B cell (primary cell): ENCODE data around the gene SPTBN1. TPM values are rescaled to one million over a fixed set of nuclear protein-coding genes. Genes with fewer than 3 reads are reported as not detected.
A peak's percentile ranks its signal among the peaks of the same experiment; 100 is the strongest.

Experiments used
- ATAC-seq: fragments of 200-7000 bp; cut with Tn5 transposase; one replicate; pipeline ENCODE4 v1.10.0; 2021; ENCODE audit warnings: low read depth, mild to moderate bottlenecking, moderate number of reproducible peaks, moderate library complexity
- CTCF ChIA-PET: fragments of 350-600 bp; sonication (Branson Sonifier 250); formaldehyde crosslinking; loops from one replicate; lab custom pipeline; 2021; ENCODE audit warnings: antibody characterized with exemption, inconsistent platforms; lab: Charles Lee
- POLR2A ChIA-PET: fragments of 350-600 bp; sonication (Branson Sonifier 250); formaldehyde crosslinking; loops from one replicate; lab custom pipeline; 2021; ENCODE audit warnings: antibody characterized with exemption; lab: Charles Lee
- DNase-seq: peaks from one replicate; pipeline ENCODE4 v3.0.0; 2013
- H2AFZ ChIP-seq: 2 replicates; pipeline ENCODE4 v1.6.1; 2012; ENCODE audit warnings: mild to moderate bottlenecking, low read depth, low read length; ENCODE audit not compliant: insufficient read depth, poor library complexity, severe bottlenecking
- H3K27ac ChIP-seq, 2 donors: 1 replicate in 1 of 2; 2 replicates in 1 of 2; pipeline ENCODE4 v1.5.1; 2012 to 2013; ENCODE audit warnings: low read length in 2 of 2, mild to moderate bottlenecking in 2 of 2, moderate library complexity in 1 of 2
- H3K27me3 ChIP-seq, 4 experiments: fragments of 200-600 bp in 1 of 4; sonication (generic) in 1 of 4; replicated peaks in 1 of 4; 1 replicate in 2 of 4; 2 replicates in 2 of 4; pipeline versions ENCODE4 v1.6.1 to v1.7.0; 2013 to 2016; ENCODE audit warnings: low read length in 3 of 4, mild to moderate bottlenecking in 2 of 4, mixed read lengths in 1 of 4, moderate library complexity in 1 of 4; ENCODE audit not compliant: insufficient read depth in 4 of 4, control insufficient read depth in 3 of 4; ENCODE audit errors: control extremely low read depth in 1 of 4
- H3K36me3 ChIP-seq, 2 experiments: replicated peaks in 1 of 2; 1 replicate in 1 of 2; 2 replicates in 1 of 2; pipeline versions ENCODE4 v1.6.1 to v1.7.1; 2013; ENCODE audit warnings: low read length in 1 of 2; ENCODE audit not compliant: insufficient read depth in 2 of 2, control insufficient read depth in 1 of 2; ENCODE audit errors: control extremely low read depth in 1 of 2, extremely low read depth in 1 of 2
- H3K4me1 ChIP-seq, 2 donors: fragments of 200-600 bp in 1 of 2; sonication (generic) in 1 of 2; 1 replicate in 1 of 2; 2 replicates in 1 of 2; pipeline versions ENCODE4 v1.5.1 to v1.6.1; 2013 to 2017; ENCODE audit warnings: low read length in 2 of 2; ENCODE audit not compliant: control insufficient read depth in 2 of 2, insufficient read depth in 2 of 2
- H3K4me2 ChIP-seq: replicated peaks from 2 replicates; pipeline ENCODE3; 2012; ENCODE audit warnings: mild to moderate bottlenecking, low read depth, low read length; ENCODE audit not compliant: poor library complexity, severe bottlenecking
- H3K4me3 ChIP-seq, 5 experiments: fragments of 200-600 bp in 1 of 5; sonication (generic) in 1 of 5; 1 replicate in 3 of 5; 2 replicates in 2 of 5; pipeline versions ENCODE4 v1.5.1 to v1.7.0; 2011 to 2016; ENCODE audit warnings: low read length in 4 of 5, mild to moderate bottlenecking in 4 of 5, low read depth in 2 of 5, control low read depth in 1 of 5, moderate library complexity in 1 of 5; ENCODE audit not compliant: insufficient read depth in 1 of 5; ENCODE audit errors: control extremely low read depth in 1 of 5, extremely low read depth in 1 of 5
- H3K79me2 ChIP-seq: fragments of 200-600 bp; sonication (generic); one replicate; pipeline ENCODE4 v1.6.0; 2016; ENCODE audit warnings: low read length; ENCODE audit not compliant: control insufficient read depth, insufficient read depth
- H3K9ac ChIP-seq: fragments of 200-600 bp; sonication (generic); 2 replicates; pipeline ENCODE4 v1.6.1; 2017; ENCODE audit warnings: mild to moderate bottlenecking, low read length, moderate library complexity
- H3K9me3 ChIP-seq, 3 donors: one replicate each; pipeline versions ENCODE4 v1.6.1 to v1.7.1; 2013; ENCODE audit warnings: low read length in 2 of 3; ENCODE audit not compliant: control insufficient read depth in 2 of 3, insufficient read depth in 1 of 3; ENCODE audit errors: control extremely low read depth in 1 of 3
- H4K20me1 ChIP-seq: 2 replicates; pipeline ENCODE4 v1.6.0; 2012; ENCODE audit warnings: mild to moderate bottlenecking, low read length; ENCODE audit not compliant: insufficient read depth, control insufficient read depth, poor library complexity, severe bottlenecking
- H3K27ac Mint-ChIP-seq: one replicate; pipeline ENCODE4 v1.8.0; 2021; ENCODE audit warnings: mixed read lengths
- H3K27me3 Mint-ChIP-seq: one replicate; pipeline ENCODE4 v1.8.0; 2021; ENCODE audit warnings: mixed read lengths
- H3K4me1 Mint-ChIP-seq: one replicate; pipeline ENCODE4 v1.8.0; 2021; ENCODE audit warnings: mixed read lengths
- H3K4me3 Mint-ChIP-seq: one replicate; pipeline ENCODE4 v1.8.0; 2021; ENCODE audit warnings: mixed read lengths
- H3K9me3 Mint-ChIP-seq: one replicate; pipeline ENCODE4 v1.8.0; 2022; ENCODE audit warnings: mixed read lengths; ENCODE audit not compliant: insufficient read depth
- EZH2 ChIP-seq: IDR thresholded peaks from 2 replicates; pipeline ENCODE4 v1.6.1; 2012; ENCODE audit warnings: borderline replicate concordance, low read depth, mild to moderate bottlenecking, moderate library complexity, low read length; ENCODE audit not compliant: insufficient read depth, poor library complexity, severe bottlenecking
- WGBS: methylation state at CpG from one replicate; pipeline ENCODE4 v1.1.5; 2013; ENCODE audit warnings: missing lambda C conversion rate; ENCODE audit not compliant: insufficient coverage; 5-methylcytosine and 5-hydroxymethylcytosine counted together
- intact Hi-C: fragments of 100-400 bp; cut with micrococcal nuclease; formaldehyde crosslinking; loops from one replicate; pipeline ENCODE4 v1.10.0; 2022
- polyA plus RNA-seq: library from polyadenylated mRNA; depleted of rRNA; stranded (reverse); fragments of >200 nt; gene quantifications from 2 replicates; pipeline ENCODE4 v1.2.3, GENCODE V29; 2012
- total RNA-seq, 2 donors: library from RNA; stranded (reverse); fragments of 120-200 nt in 1 of 2; gene quantifications; 1 replicate in 1 of 2; 2 replicates in 1 of 2; pipeline versions ENCODE4 v1.2.3 to v1.2.4, GENCODE V29; 2013 to 2022
- TF ChIP-seq, protein P1 (sequence below): fragments of 200-600 bp; IDR thresholded peaks from one replicate; pipeline ENCODE4 v1.8.0; 2022; ENCODE audit warnings: antibody characterized with exemption, mild to moderate bottlenecking

SPTBN1 gene
- total and polyA plus RNA-seq, 2 donors (not counting 1 experiment from before 2014, with no cell fraction given) = 43.7 to 144 TPM

DNA sequence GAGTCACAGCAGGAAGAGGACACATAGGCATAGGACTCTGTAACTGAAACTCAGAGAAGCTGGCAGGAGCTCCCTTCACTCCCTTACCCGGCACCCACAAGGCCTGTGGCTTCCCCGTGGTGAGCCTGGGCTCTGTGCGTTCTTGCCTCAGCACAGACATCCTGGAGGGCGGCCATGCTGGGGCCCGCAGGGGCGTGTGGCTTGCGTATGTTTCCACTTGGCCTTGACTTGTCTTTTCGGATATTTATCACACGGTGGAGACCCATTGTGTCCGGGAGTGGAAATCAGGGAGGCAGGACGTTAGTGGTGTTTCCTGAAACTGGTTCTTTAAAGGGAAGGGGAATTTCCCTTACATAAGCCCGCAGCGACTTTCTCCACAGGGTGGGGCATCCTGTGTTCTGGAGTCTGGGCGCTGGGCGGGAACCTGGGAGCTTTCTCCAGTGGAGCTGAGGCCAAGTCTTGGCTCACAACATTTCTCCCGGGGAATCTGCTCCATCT lies 217.4 kb downstream of the SPTBN1 start:
- ATAC-seq (peak; percentile 62), DNase-seq (peak; percentile 44)
- H3K4me3 ChIP-seq = peak overlapping the region in 2 of 5 experiments; percentile 8 to 39
- no peaks in the 10 kb centered on the region for H3K79me2 ChIP-seq
- no peak overlapping the region for H3K27ac ChIP-seq
- H3K36me3 ChIP-seq = peaks cover 0 to 9% of the 10 kb centered on the region in 2 experiments
- peaks cover 20 to 23% of the 10 kb centered on the region in 2 donors for H3K4me1 ChIP-seq
- Mint-ChIP-seq H3K27me3 (no peaks in the 10 kb centered on the region), H3K27ac (peak overlapping the region; percentile 75), H3K4me3 (peak overlapping the region; percentile 79), H3K9me3 (no peaks in the 10 kb centered on the region), H3K4me1 (peaks cover 35% of the 10 kb centered on the region)
- intact Hi-C loops = loop anchor here (1.0 kb wide), 1 partner anchor 50 kb away; the partner anchor contains the start of gene EML6
- no peaks in the 10 kb centered on the region for H3K9me3 ChIP-seq
- peak overlapping the region; percentile 63 for H3K4me2 ChIP-seq
- H2AFZ ChIP-seq = peak overlapping the region; percentile 28
- H3K9ac ChIP-seq = peak overlapping the region; percentile 3
- TF ChIP-seq, protein P1, sequence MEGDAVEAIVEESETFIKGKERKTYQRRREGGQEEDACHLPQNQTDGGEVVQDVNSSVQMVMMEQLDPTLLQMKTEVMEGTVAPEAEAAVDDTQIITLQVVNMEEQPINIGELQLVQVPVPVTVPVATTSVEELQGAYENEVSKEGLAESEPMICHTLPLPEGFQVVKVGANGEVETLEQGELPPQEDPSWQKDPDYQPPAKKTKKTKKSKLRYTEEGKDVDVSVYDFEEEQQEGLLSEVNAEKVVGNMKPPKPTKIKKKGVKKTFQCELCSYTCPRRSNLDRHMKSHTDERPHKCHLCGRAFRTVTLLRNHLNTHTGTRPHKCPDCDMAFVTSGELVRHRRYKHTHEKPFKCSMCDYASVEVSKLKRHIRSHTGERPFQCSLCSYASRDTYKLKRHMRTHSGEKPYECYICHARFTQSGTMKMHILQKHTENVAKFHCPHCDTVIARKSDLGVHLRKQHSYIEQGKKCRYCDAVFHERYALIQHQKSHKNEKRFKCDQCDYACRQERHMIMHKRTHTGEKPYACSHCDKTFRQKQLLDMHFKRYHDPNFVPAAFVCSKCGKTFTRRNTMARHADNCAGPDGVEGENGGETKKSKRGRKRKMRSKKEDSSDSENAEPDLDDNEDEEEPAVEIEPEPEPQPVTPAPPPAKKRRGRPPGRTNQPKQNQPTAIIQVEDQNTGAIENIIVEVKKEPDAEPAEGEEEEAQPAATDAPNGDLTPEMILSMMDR = no peak
- no peak for TF ChIP-seq EZH2
- no peaks in the 10 kb centered on the region for H4K20me1 ChIP-seq
- ChIA-PET POLR2A (interaction anchor here (0.8 to 0.9 kb wide), 2 partner anchors 12 to 112 kb away, joined by 3 read pairs; no protein-coding TSS in a partner anchor), CTCF (interaction anchor here (0.8 to 8.1 kb wide), 12 partner anchors 8 to 166 kb away, joined by 3 to 47 read pairs (median 6); no protein-coding TSS in a partner anchor)
- WGBS = 25% methylated on average over 13 of the region's 16 CpGs
- H3K27me3 ChIP-seq = no peaks in the 10 kb centered on the region

DNA sequence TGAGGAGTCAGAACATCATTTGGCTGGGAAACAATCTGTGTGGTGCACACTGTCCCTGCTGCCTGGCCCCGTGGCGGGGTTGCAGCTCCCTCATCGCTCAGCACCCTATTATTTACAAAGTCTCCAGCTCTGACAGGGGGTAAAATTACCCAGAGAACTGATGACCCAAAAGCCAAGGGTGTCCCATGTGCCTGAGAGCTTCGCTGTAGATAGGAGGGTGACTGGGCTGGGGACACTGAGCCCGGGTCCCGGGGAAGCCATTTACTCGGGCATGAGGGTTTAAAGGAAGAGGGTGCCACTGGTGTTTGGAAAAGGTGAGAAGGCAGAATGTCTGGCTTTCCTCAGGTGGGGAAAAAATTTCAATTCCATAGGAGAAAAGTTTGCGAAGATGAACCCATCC lies 219.2 kb downstream of the SPTBN1 start:
- peaks cover 42% of the 10 kb centered on the region for H3K4me1 Mint-ChIP-seq
- no peaks in the 10 kb centered on the region for H3K27me3 Mint-ChIP-seq
- peak overlapping the region; percentile 61 for H3K27ac Mint-ChIP-seq
- no peaks in the 10 kb centered on the region for H3K9me3 Mint-ChIP-seq
- Histone ChIP-seq H3K9ac (no peak overlapping the region), H3K27ac (no peak overlapping the region), H3K4me3 (no peak overlapping the region), H3K79me2 (no peaks in the 10 kb centered on the region), H3K27me3 (no peaks in the 10 kb centered on the region), H2AFZ (no peak overlapping the region), H4K20me1 (no peaks in the 10 kb centered on the region), H3K36me3 (no peaks in the 10 kb centered on the region), H3K4me1 (peaks cover 24 to 28% of the 10 kb centered on the region in 2 donors), H3K9me3 (no peaks in the 10 kb centered on the region), H3K4me2 (no peak overlapping the region)
- WGBS = 88% methylated on average over 7 of the region's 8 CpGs
- no peak for TF ChIP-seq EZH2
- TF ChIP-seq, protein P1 = no peak
- ChIA-PET CTCF (interaction anchor here (5.8 to 8.1 kb wide), 2 partner anchors 10 to 30 kb away, joined by 42 to 47 read pairs; no protein-coding TSS in a partner anchor), POLR2A (no interaction called here)
- DNase-seq (no peak), ATAC-seq (no peak)
- intact Hi-C loops = no loop called here
- no peak overlapping the region for H3K4me3 Mint-ChIP-seq
